ENCODE measurements around the gene PCNX2. TPM values are rescaled to one million over a fixed set of nuclear protein-coding genes. Genes with fewer than 3 reads are reported as not detected.

Gene PCNX2
- total and polyA plus RNA-seq, 11 donors = 0.27 to 5.3 (median 1.9) TPM

DNA sequence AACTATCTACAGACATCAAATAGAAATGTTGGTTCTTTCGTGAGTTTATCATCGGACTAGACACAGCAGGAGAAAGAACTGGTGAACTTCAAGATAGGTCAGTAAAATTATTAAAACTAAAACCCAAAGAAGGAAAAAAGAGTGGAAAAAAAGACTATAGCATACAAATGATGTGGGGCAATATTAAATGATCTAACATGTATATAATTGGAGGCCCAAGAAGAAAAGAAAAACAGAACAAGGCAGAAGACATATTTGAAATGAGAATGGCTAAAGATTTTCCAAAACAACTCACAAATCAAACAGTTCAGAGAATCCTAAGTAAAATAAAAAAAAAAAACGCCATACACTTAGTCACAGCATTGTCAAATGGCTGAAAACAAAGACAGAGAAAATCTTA is 101.8 kb downstream of the PCNX2 start:
- H3K4me3 ChIP-seq = no peak overlapping the region
- H3K4me1 ChIP-seq = no peaks in the 10 kb centered on the region
- WGBS, 4 donors = 88 to 92% (median 90%) methylated on average over 3 of the region's 3 CpGs
- TF ChIP-seq POLR2A (IDR thresholded peaks at IDR 0.05) = no peak
- TF ChIP-seq, protein P1, sequence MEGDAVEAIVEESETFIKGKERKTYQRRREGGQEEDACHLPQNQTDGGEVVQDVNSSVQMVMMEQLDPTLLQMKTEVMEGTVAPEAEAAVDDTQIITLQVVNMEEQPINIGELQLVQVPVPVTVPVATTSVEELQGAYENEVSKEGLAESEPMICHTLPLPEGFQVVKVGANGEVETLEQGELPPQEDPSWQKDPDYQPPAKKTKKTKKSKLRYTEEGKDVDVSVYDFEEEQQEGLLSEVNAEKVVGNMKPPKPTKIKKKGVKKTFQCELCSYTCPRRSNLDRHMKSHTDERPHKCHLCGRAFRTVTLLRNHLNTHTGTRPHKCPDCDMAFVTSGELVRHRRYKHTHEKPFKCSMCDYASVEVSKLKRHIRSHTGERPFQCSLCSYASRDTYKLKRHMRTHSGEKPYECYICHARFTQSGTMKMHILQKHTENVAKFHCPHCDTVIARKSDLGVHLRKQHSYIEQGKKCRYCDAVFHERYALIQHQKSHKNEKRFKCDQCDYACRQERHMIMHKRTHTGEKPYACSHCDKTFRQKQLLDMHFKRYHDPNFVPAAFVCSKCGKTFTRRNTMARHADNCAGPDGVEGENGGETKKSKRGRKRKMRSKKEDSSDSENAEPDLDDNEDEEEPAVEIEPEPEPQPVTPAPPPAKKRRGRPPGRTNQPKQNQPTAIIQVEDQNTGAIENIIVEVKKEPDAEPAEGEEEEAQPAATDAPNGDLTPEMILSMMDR (IDR thresholded peaks at IDR 0.05) = no peak
- no peaks in the 10 kb centered on the region for H3K36me3 ChIP-seq
- intact Hi-C loops (cut with DNase I) = no loop called here
- ATAC-seq (no peak), DNase-seq (no peak)
- H3K27ac ChIP-seq = no peak overlapping the region
- no peaks in the 10 kb centered on the region for H3K27me3 ChIP-seq
- H3K9me3 ChIP-seq = peaks cover 0 to 34% (median 19%) of the 10 kb centered on the region in 12 donors

DNA sequence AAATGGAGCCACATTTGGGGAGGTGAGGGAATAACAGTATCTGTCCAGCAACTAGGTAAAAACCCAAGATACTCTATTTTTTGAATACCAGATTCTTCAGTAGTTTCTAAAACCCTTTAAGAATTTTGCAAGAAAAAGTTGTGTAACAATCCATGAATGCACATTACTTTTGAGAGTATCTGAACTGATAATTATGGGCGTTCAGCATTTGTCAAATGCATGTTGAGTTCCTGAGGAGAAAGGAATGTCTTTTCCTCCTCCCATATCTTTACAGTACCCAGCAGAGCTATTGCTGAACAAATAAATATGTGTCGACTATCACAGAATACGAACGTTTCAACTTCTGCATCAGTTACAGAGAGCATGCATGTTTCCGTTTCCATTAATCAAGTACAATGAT is 104.5 kb downstream of the PCNX2 start:
- ATAC-seq = no peak
- 61 to 67% (median 64%) methylated on average over 5 of the region's 5 CpGs for WGBS, 4 donors
- intact Hi-C loops (cut with DNase I) = no loop called here

DNA sequence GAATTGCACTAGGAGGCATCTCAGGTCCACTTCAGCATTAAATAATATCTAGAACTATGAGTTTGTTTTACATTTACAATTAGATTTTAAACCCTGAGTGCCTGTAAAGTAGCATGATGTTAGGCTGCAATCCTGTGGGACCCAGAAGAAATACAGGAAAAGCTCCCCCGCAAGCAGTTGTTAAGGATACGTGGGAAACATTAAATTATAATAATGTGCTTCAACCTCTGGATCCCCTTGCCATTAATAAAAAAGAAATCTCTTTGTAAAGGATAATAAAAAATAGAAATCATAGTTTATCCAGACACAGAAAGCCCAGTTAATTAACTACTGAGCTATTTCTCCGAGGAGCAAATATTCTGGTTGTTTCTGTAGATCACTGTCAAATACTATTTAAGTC is 106.0 kb downstream of the PCNX2 start:
- Histone ChIP-seq H3K27ac (no peak overlapping the region), H3K4me1 (no peaks in the 10 kb centered on the region), H3K27me3 (no peaks in the 10 kb centered on the region), H3K4me3 (no peak overlapping the region), H3K36me3 (no peaks in the 10 kb centered on the region), H3K9me3 (peaks cover 0 to 15% (median 12%) of the 10 kb centered on the region in 12 donors)
- intact Hi-C loops (cut with DNase I) = no loop called here
- TF ChIP-seq, protein P1 (IDR thresholded peaks at IDR 0.05) = no peak
- no peak for TF ChIP-seq POLR2A (IDR thresholded peaks at IDR 0.05)
- DNase-seq (no peak), ATAC-seq (no peak)
- 63 to 68% (median 66%) methylated on average over 3 of the region's 3 CpGs for WGBS, 4 donors

More for the DNA sequence above, 104.5 kb downstream of the PCNX2 start:
- TF ChIP-seq, protein P1 (IDR thresholded peaks at IDR 0.05) = no peak
- no peak for TF ChIP-seq POLR2A (IDR thresholded peaks at IDR 0.05)
- Histone ChIP-seq H3K36me3 (no peaks in the 10 kb centered on the region), H3K4me3 (no peak overlapping the region), H3K27ac (no peak overlapping the region), H3K9me3 (peaks cover 0 to 29% (median 19%) of the 10 kb centered on the region in 12 donors), H3K27me3 (no peaks in the 10 kb centered on the region), H3K4me1 (no peaks in the 10 kb centered on the region)
- DNase-seq = no peak

DNA sequence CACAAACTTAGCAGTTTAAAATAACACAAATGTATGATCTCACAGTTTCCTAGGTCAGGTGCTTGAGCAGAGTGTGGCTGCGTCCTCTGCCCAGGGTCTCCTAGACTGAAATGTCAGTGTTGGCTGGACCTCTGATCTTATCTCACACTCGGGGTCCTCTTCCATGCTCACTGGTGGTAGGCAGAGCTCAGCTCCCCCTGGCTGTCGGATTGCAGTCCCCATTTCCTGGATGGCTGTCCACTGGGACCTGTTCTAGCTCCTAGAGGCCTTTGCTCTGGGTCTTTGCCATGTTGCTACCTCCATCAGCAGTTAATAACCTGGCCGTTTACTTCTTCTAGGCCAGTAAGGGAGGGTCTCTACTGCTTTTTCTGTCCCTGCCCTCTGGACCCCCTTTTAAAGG is 107.5 kb downstream of the PCNX2 start:
- TF ChIP-seq, protein P1 (IDR thresholded peaks at IDR 0.05) = no peak
- no peak for TF ChIP-seq POLR2A (IDR thresholded peaks at IDR 0.05)
- H3K4me3 ChIP-seq = no peak overlapping the region
- H3K27ac ChIP-seq = no peak overlapping the region
- WGBS, 4 donors = 71 to 79% (median 75%) methylated on average over 4 of the region's 4 CpGs
- no peak for ATAC-seq
- H3K36me3 ChIP-seq = no peaks in the 10 kb centered on the region
- intact Hi-C loops (cut with DNase I) = no loop called here
- no peak for DNase-seq
- no peaks in the 10 kb centered on the region for H3K4me1 ChIP-seq
- peaks cover 0 to 1% (median 0%) of the 10 kb centered on the region in 12 donors for H3K9me3 ChIP-seq
- H3K27me3 ChIP-seq = no peaks in the 10 kb centered on the region

All from heart left ventricle (tissue), 16 donors.